MM.1S (cell line): ENCODE results near the gene SP3.

ENCODE experiments used
- DNase-seq: peaks from one replicate; pipeline ENCODE4 v3.0.0-alpha.2; 2015
- H2AFZ ChIP-seq: fragments of 300-600 bp; sonication (generic); 2 replicates; pipeline ENCODE4 v1.6.0; 2016; ENCODE audit warnings: antibody characterized with exemption, low read length
- H3F3A ChIP-seq: fragments of 300-600 bp; sonication (generic); 2 replicates; pipeline ENCODE4 v1.6.1; 2016; ENCODE audit warnings: mild to moderate bottlenecking, antibody characterized with exemption, low read length, moderate library complexity, mixed read lengths; ENCODE audit not compliant: insufficient read depth
- H3K27ac ChIP-seq: fragments of 300-600 bp; sonication (generic); 2 replicates; pipeline ENCODE4 v1.5.1; 2016; ENCODE audit warnings: mild to moderate bottlenecking, low read length
- H3K27me3 ChIP-seq: fragments of 300-600 bp; sonication (generic); replicated peaks from 2 replicates; pipeline ENCODE4 v1.6.0; 2016; ENCODE audit warnings: low read length; ENCODE audit not compliant: insufficient read depth
- H3K36me3 ChIP-seq: fragments of 300-600 bp; sonication (generic); replicated peaks from 2 replicates; pipeline ENCODE4 v1.6.1; 2016; ENCODE audit warnings: mild to moderate bottlenecking, low read length, mixed read lengths; ENCODE audit not compliant: insufficient read depth
- H3K4me1 ChIP-seq: fragments of 300-600 bp; sonication (generic); 2 replicates; pipeline ENCODE4 v1.6.1; 2016; ENCODE audit warnings: low read length, mixed read lengths
- H3K4me2 ChIP-seq: fragments of 300-600 bp; sonication (generic); 2 replicates; pipeline ENCODE4 v1.6.0; 2016; ENCODE audit warnings: low read depth, low read length
- H3K4me3 ChIP-seq: fragments of 300-600 bp; sonication (generic); 2 replicates; pipeline ENCODE4 v1.5.1; 2016; ENCODE audit warnings: low read length, mixed read lengths
- H3K79me2 ChIP-seq: fragments of 300-600 bp; sonication (generic); 2 replicates; pipeline ENCODE4 v1.6.1; 2016; ENCODE audit warnings: mixed run types, low read length, mixed read lengths
- H3K9ac ChIP-seq: fragments of 300-600 bp; sonication (generic); 2 replicates; pipeline ENCODE4 v1.6.1; 2016; ENCODE audit warnings: low read length, mixed read lengths
- H3K9me2 ChIP-seq: fragments of 300-600 bp; sonication (generic); replicated peaks from 2 replicates; pipeline ENCODE4 v1.6.1; 2016; ENCODE audit warnings: mild to moderate bottlenecking, low read length, mixed read lengths; ENCODE audit not compliant: insufficient read depth
- H3K9me3 ChIP-seq: fragments of 300-600 bp; sonication (generic); replicated peaks from 2 replicates; pipeline ENCODE4 v1.6.1; 2016; ENCODE audit warnings: mild to moderate bottlenecking, low read length, mixed read lengths; ENCODE audit not compliant: insufficient read depth
- H4K20me1 ChIP-seq: fragments of 300-600 bp; sonication (generic); 2 replicates; pipeline ENCODE4 v1.6.1; 2016; ENCODE audit warnings: mild to moderate bottlenecking, low read length, moderate library complexity, mixed read lengths; ENCODE audit not compliant: insufficient read depth
- EZH2 ChIP-seq: fragments of 300-600 bp; sonication (generic); optimal IDR thresholded peaks from 2 replicates; pipeline ENCODE3; 2017; ENCODE audit warnings: low read depth, mild to moderate bottlenecking, antibody characterized with exemption, low read length, mixed read lengths
- EZH2phosphoT487 ChIP-seq: fragments of 300-600 bp; sonication (generic); IDR thresholded peaks from 2 replicates; pipeline ENCODE4 v1.6.1; 2018; ENCODE audit warnings: antibody characterized with exemption, low read length
- TF ChIP-seq, protein P1 (sequence below): fragments of 300-600 bp; sonication (generic); IDR thresholded peaks from 2 replicates; pipeline ENCODE4 v1.5.1; 2016; ENCODE audit warnings: antibody characterized with exemption, low read length, mixed read lengths

Gene SP3

DNA sequence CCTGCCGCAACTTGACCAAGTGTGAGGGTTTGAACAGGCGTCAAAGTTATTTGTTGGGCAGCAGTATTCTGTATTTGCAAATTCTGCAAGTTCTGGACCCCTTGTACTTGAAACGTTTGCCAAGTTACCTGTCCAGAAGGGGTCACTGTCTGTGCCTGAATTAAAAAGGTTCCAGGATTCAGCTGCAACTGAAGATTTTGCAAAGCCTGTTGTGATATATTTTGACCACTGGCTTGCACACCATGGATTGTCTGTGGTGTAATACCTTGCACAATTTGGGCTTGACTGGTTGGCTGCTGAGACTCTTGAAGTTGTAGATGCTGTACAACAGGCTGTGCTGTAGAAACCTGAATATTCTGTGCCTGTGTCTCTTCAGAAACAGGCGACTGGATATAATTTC, 10.2 kb downstream of the SP3 start:
- Histone ChIP-seq H3K79me2 (peaks cover 100% of the 10 kb centered on the region), H4K20me1 (peaks cover 72% of the 10 kb centered on the region), H3K4me2 (no peak overlapping the region), H3K9ac (no peak overlapping the region), H3K4me3 (no peak overlapping the region), H3K27me3 (no peaks in the 10 kb centered on the region), H3F3A (no peaks in the 10 kb centered on the region), H3K27ac (no peak overlapping the region), H3K36me3 (peaks cover 21% of the 10 kb centered on the region; the same call in 1 of the 2 replicates), H3K9me2 (no peaks in the 10 kb centered on the region), H3K4me1 (peaks cover 20% of the 10 kb centered on the region), H3K9me3 (no peaks in the 10 kb centered on the region), H2AFZ (no peak overlapping the region)
- no peak for DNase-seq
- TF ChIP-seq, protein P1, sequence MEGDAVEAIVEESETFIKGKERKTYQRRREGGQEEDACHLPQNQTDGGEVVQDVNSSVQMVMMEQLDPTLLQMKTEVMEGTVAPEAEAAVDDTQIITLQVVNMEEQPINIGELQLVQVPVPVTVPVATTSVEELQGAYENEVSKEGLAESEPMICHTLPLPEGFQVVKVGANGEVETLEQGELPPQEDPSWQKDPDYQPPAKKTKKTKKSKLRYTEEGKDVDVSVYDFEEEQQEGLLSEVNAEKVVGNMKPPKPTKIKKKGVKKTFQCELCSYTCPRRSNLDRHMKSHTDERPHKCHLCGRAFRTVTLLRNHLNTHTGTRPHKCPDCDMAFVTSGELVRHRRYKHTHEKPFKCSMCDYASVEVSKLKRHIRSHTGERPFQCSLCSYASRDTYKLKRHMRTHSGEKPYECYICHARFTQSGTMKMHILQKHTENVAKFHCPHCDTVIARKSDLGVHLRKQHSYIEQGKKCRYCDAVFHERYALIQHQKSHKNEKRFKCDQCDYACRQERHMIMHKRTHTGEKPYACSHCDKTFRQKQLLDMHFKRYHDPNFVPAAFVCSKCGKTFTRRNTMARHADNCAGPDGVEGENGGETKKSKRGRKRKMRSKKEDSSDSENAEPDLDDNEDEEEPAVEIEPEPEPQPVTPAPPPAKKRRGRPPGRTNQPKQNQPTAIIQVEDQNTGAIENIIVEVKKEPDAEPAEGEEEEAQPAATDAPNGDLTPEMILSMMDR: peak; percentile 26
- TF ChIP-seq EZH2: no peak
- TF ChIP-seq EZH2phosphoT487: no peak

DNA sequence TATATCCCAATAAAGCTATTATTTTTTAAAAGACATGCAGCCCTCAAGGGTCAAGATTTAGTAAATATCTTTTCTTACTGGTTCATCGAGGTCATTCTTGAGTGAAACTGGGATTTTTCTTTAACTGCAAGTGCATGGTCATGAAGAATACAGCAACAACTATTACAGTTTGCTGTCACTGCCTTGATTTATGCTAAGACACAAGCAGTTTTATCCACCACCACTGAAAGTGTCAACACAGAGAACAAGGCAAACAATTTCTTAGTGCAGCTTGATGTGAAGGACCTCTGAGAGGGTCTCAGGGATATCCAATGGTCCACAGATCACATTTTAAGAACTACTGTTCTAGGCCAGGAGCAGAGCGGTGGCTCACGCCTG, 12.1 kb downstream of the SP3 start:
- Histone ChIP-seq H3F3A (no peaks in the 10 kb centered on the region), H3K4me1 (peaks cover 20% of the 10 kb centered on the region), H3K4me2 (no peak overlapping the region), H3K9me3 (no peaks in the 10 kb centered on the region), H3K79me2 (peaks cover 100% of the 10 kb centered on the region), H2AFZ (no peak overlapping the region), H3K9ac (no peak overlapping the region), H3K27ac (no peak overlapping the region), H3K36me3 (peaks cover 17% of the 10 kb centered on the region; the same call in 1 of the 2 replicates), H3K27me3 (no peaks in the 10 kb centered on the region), H3K4me3 (no peak overlapping the region), H3K9me2 (no peaks in the 10 kb centered on the region), H4K20me1 (peaks cover 73% of the 10 kb centered on the region)
- TF ChIP-seq, protein P1: no peak
- TF ChIP-seq EZH2phosphoT487 (no peak), EZH2 (no peak)
- DNase-seq: no peak

DNA sequence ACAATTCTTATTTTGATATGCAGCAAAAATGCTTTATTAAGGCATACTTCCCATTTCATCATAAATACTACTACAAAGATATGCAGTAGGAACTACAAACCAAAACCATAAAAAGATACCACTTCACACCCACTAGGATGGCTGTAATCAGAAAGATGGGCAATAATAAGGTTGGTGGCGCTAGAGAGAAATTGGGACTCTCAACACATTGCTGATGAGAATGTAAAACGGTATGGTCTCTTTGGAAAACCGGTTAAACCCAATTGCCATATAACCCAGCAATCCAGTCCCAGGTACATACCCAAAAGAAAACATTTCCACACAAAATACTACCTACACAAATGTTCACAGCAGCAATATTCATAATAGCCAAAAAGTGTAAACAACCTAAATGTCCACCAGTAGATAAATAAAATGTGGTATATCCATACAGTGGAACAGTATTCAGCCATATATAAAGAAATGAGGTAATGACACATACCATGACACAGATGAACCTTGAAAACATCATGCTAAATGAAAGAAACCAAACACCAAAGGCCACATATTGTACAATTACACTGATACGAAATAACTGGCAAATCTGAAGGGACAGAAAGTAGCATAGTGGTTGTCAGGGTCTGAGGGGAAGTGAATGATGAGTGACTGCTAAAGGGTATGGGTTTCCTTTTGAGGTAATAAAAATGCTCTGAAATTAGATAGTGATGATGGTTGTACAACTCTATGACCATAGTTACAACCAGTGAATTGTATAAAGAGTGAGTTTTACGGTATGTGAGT, 12.7 kb downstream of the SP3 start:
- peaks cover 16% of the 10 kb centered on the region for H3K4me1 ChIP-seq
- H3K9ac ChIP-seq: no peak overlapping the region
- H3K9me2 ChIP-seq: no peaks in the 10 kb centered on the region
- H3K4me2 ChIP-seq: no peak overlapping the region
- DNase-seq: no peak
- H2AFZ ChIP-seq: no peak overlapping the region
- H3K27me3 ChIP-seq: no peaks in the 10 kb centered on the region
- TF ChIP-seq, protein P1: peak; percentile 18; the same call in 1 of the 2 replicates
- no peak for TF ChIP-seq EZH2
- no peak for TF ChIP-seq EZH2phosphoT487
- H3K4me3 ChIP-seq: no peak overlapping the region
- H3K9me3 ChIP-seq: no peaks in the 10 kb centered on the region
- H3K79me2 ChIP-seq: peaks cover 100% of the 10 kb centered on the region
- H3F3A ChIP-seq: no peaks in the 10 kb centered on the region
- H3K27ac ChIP-seq: no peak overlapping the region
- peaks cover 73% of the 10 kb centered on the region for H4K20me1 ChIP-seq
- peaks cover 22% of the 10 kb centered on the region; the same call in 1 of the 2 replicates for H3K36me3 ChIP-seq
